SKM-1 (cell line): Measurements from ENCODE around the gene KCNC3.

Source experiments
- DNase-seq: peaks from one replicate; lab custom pipeline; 2025; ENCODE audit not compliant: unreplicated experiment; lab: John Stamatoyannopoulos, UW

The KCNC3 gene

GRCh38 chr19:50312967-50313811 lies 16.0 kb downstream of the KCNC3 start:
- DNase-seq: no peak

DNA sequence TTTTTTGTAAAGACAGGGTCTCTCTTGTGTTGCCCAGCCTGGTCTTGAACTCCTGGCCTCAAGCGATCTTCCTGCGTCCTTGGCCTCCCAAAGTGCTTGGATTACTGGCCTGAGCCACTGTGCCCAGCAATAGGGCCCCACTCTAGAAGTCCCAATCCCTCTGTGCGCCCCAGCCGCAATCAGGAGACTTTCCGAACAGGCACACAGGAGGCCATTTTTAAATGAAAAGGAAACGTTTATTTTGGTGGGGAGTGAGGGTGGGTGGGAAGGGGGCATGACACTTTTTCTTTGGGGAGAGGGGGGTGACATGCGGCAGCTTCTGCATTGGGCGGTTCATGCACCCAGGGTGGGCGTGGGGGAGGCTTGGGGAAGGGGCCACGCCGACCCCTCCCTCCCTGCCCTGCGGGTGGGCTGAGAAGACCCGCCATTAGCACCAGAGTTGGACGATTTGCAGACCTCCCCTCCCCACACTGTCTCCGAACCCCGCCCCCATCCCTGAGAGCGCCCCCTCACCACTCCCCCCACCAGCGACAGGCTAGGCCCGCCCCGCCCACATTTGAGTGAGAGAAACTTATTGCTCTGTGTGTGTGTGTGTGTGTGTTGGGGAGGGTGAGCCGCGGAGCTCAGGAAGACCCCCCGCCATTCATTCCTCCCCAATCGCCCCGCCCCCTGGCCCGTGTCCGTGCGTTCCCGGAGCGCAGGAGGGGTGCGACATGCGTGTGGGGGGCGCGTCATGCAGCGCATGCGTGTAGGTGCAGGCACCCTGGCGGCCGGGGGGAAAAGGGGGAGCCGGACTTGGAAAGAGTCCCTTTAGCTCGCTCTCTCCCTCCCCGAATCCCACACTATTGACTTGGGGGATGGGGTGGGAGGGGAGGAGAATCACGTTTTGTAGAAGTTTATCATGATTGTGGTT lies 17.2 kb downstream of the KCNC3 start:
- DNase-seq: no peak

DNA sequence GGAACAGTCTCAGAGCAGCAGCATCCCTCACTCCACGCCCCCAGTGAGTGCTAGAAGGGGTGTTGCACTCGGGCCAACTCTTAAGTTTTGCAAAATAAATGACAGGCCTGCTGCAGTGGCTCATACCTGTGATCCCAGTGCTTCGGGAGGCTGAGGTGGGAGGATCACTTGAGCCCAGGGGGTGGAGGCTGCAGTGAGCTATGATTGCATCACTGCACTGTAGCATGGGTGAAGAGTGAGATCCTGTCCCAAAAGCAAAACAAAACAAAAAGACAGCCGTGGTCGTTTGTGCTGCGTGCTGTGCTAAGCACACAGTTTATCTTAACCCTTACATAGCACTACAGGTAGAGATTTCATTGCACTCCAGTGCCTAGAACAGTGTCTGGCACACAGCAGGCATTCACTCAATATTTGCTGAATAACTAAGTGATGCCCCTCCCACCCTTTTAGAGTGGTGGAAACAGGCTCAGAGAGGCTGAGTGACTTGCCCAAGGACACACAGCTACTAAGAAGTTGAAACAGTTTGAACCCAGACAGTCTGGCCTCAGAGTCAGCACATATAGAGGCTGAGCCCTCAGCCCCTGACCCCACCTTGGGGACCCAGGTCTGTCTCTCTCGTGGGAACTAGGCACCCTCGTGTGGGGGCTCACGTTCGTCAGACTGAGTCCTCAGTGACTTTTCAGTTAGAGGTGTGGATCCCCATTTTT lies 18.3 kb downstream of the KCNC3 start:
- no peak for DNase-seq

DNA sequence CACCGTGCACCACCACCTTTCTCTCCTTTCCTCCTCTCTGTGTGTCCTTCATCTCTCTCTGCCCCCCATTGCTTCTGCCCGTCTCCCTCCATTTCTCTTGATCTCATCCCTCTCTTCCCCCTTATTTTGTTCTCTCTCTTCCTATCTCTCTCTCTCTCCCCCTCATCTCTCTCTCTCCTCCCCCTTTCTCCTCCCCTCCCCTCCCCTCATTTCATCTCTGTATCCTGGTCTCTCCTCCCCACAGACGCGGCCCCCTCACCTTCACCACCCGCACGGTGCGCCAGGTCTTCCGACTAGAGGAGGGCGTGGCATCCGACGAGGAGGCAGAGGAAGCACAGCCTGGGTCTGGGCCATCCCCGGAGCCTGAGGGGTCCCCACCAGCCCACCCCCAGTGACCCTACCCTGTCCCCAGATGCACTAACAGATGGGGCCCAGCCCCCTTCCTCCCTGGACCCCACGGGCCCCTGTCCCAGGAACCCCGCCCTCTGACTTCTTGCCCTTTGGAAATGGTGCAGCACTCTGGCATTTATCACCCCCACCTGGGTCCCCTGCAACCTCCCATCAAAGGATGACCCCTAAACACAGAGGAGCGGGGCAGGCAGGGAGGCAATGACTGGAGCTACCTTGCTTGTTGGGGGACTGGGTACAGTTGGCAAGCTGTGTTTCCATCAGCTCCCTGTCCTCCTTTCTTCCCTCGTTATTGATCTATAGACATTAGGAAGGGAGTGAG lies 19.6 kb downstream of the KCNC3 start:
- no peak for DNase-seq

GRCh38 chr19:50308991-50309390 lies 20.2 kb downstream of the KCNC3 start:
- no peak for DNase-seq

DNA sequence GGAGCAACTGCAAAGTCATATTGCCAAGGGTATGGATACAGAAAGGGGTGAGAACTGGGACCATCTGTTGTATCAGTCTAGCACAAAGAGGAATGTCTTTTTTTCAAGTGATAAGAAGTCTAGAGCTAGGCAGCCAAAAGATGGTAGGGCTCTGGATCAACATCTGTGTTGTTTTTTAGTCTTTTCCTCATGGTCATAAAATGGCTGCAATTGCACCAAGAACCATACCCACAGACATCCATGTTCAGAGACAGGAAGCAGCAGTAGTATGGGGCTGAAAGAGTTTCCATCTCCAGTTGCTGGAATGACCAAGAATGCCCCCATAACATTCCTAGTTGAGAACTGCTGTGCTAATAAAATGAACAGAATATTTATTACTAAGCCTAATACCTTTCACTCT lies 25.6 kb downstream of the KCNC3 start:
- DNase-seq: no peak

- no peak for DNase-seq
Observed at GRCh38 chr19:50301607-50301971, 27.6 kb downstream of the KCNC3 start.

DNA sequence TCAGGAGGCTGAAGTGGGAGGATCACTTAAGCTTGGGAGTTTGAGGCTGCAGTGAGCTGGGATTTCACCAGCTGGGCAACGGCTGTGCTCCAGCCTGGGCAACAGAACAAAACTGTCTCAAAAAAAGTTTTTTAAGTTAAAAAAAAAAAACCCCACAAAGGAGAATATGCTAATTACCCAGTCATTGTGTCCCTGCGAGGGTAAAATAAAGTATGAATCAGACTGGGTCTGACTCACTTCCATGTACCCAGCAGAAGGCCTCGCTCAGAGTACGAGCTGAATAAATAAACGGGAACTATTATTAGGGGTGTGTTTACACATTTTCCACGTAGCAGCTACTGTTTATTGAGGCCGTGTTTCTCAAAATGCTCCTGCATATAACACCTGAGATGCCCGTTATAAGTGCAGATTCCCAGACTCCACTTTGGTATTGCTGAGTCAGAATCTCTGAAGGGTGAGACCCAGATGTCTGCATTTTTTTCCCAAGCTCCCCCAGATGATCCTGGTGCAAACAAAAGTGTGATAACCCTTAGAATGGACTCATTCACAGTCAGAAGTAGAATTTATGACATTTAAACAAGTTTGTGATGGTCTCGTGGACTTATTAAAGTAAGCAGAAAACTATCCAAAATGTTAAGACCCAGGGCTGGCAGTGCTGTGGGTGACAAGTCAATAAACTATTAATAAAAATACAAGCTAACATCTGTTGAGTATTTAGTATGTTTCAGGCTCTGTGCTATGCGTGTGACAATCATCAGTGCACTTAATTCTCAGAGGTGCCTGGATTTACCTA lies 28.2 kb downstream of the KCNC3 start:
- no peak for DNase-seq

GRCh38 chr19:50300051-50300450 lies 29.1 kb downstream of the KCNC3 start:
- DNase-seq: no peak

GRCh38 chr19:50293263-50294004 lies 35.7 kb downstream of the KCNC3 start:
- no peak for DNase-seq

DNA sequence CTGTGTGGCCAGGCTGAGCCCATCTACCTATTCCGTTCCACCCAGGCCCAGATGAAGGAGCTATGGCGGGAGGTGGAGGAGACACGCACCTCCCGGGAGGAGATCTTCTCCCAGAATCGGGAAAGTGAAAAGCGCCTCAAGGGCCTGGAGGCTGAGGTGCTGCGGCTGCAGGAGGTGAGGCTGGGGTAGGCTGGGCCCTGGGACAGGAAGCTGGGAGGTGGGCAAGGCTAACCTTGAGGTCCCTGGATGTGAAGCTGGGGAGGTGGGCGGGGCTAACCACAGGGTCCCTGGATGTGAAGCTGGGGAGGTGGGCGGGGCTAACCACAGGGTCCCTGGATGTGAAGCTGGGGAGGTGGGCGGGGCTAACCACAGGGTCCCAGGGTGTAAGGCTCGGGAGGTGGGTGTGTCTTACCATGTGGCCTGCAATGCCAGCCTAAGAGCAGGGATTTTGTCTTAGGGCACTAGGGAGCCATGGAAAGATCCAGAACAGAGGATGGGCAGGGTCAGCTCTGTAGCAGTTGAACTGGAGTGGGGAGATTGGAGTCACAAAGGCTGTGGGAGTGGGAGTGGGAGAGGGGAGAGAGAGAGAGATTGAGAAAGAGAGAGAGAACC lies 36.9 kb downstream of the KCNC3 start:
- no peak for DNase-seq

- no peak for DNase-seq
Observed at GRCh38 chr19:50290775-50291174, 38.4 kb downstream of the KCNC3 start.

- no peak for DNase-seq
Observed at GRCh38 chr19:50290011-50290410, 39.2 kb downstream of the KCNC3 start.

DNA sequence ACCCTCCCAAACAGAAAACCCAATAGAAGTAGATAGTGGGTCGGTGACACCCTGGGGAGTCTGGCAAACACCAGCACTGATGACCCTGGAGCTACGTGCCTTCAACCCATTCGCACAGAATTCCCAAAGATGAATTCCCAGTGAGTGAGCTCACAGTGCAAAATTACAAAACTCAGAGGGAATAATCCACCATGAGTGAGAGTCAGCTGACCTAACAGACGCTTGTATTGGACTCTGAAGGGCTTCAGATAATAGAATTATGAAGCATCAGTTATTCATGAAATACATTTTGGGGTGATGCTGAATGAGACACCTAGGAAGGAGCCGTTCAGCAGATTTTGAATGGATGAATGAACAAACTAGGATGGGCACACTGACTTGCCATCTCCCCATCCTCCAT lies 40.2 kb downstream of the KCNC3 start:
- DNase-seq: no peak

- DNase-seq: no peak
Observed at GRCh38 chr19:50287331-50287730, 41.8 kb downstream of the KCNC3 start.

- DNase-seq: no peak
Observed at GRCh38 chr19:50286443-50286842, 42.7 kb downstream of the KCNC3 start.

- DNase-seq: no peak
Observed at GRCh38 chr19:50285833-50286232, 43.3 kb downstream of the KCNC3 start.

GRCh38 chr19:50281491-50281890 lies 47.7 kb downstream of the KCNC3 start:
- no peak for DNase-seq

- DNase-seq: no peak
Observed at GRCh38 chr19:50280983-50281382, 48.2 kb downstream of the KCNC3 start.
